Naive thymus-derived CD4-positive, alpha-beta T cell (primary cell): ENCODE measurements around the gene PRKN. TPM values are rescaled to one million over a fixed set of nuclear protein-coding genes. Genes with fewer than 3 reads are reported as not detected.

Experiments used
- ATAC-seq: fragments of 150-1000 bp; cut with Tn5 transposase; 2 replicates; pipeline ENCODE4 v1.10.0; 2021; ENCODE audit warnings: mild to moderate bottlenecking, moderate library complexity
- CTCF ChIA-PET: fragments of 350-600 bp; sonication (Branson Sonifier 250); formaldehyde crosslinking; loops from one replicate; lab custom pipeline; 2021; ENCODE audit warnings: antibody characterized with exemption; lab: Charles Lee
- POLR2A ChIA-PET: fragments of 350-600 bp; sonication (Branson Sonifier 250); formaldehyde crosslinking; loops from one replicate; lab custom pipeline; 2021; ENCODE audit warnings: antibody characterized with exemption, inconsistent platforms; lab: Charles Lee
- DNase-seq, 9 donors: peaks; one replicate each; pipeline versions ENCODE4 v3.0.0 to v3.0.0-alpha.2; 2020 to 2022; ENCODE audit warnings: mixed read lengths in 1 of 9
- H3K27ac ChIP-seq: one replicate; pipeline ENCODE4 v1.7.0; 2013; ENCODE audit warnings: mild to moderate bottlenecking, low read depth, low read length, moderate library complexity
- H3K27me3 ChIP-seq, 2 donors: one replicate each; pipeline ENCODE4 v1.7.0; 2013; ENCODE audit warnings: low read length in 2 of 2, mild to moderate bottlenecking in 2 of 2, moderate library complexity in 2 of 2; ENCODE audit not compliant: control insufficient read depth in 2 of 2, insufficient read depth in 2 of 2
- H3K36me3 ChIP-seq, 3 experiments: 1 replicate in 2 of 3; 2 replicates in 1 of 3; pipeline ENCODE4 v1.7.0; 2013; ENCODE audit warnings: low read length in 3 of 3, mild to moderate bottlenecking in 3 of 3, moderate library complexity in 1 of 3; ENCODE audit not compliant: insufficient read depth in 3 of 3, control insufficient read depth in 2 of 3
- H3K4me1 ChIP-seq, 2 donors: one replicate each; pipeline ENCODE4 v1.7.0; 2013; ENCODE audit warnings: low read length in 2 of 2, mild to moderate bottlenecking in 2 of 2, moderate library complexity in 1 of 2; ENCODE audit not compliant: control insufficient read depth in 2 of 2, insufficient read depth in 2 of 2
- H3K4me3 ChIP-seq: 2 replicates; pipeline ENCODE4 v1.7.0; 2013; ENCODE audit warnings: mild to moderate bottlenecking, low read length
- H3K9me3 ChIP-seq, 3 experiments: 1 replicate in 2 of 3; 2 replicates in 1 of 3; pipeline ENCODE4 v1.7.0; 2013; ENCODE audit warnings: low read length in 3 of 3; ENCODE audit not compliant: control insufficient read depth in 2 of 3
- H3K27ac Mint-ChIP-seq, 9 donors: one replicate each; pipeline ENCODE4 v1.8.0; 2020 to 2022; ENCODE audit warnings: mixed read lengths in 9 of 9, mild to moderate bottlenecking in 8 of 9, moderate library complexity in 5 of 9, inconsistent platforms in 2 of 9
- H3K27me3 Mint-ChIP-seq, 5 donors: one replicate each; pipeline ENCODE4 v1.8.0; 2021 to 2022; ENCODE audit warnings: mixed read lengths in 5 of 5, mild to moderate bottlenecking in 1 of 5
- H3K36me3 Mint-ChIP-seq, 5 donors: one replicate each; pipeline ENCODE4 v1.8.0; 2020 to 2022; ENCODE audit warnings: mixed read lengths in 5 of 5, mild to moderate bottlenecking in 3 of 5, inconsistent platforms in 1 of 5
- H3K4me1 Mint-ChIP-seq, 7 donors: one replicate each; pipeline ENCODE4 v1.8.0; 2020 to 2022; ENCODE audit warnings: mixed read lengths in 7 of 7, mild to moderate bottlenecking in 3 of 7, inconsistent platforms in 1 of 7
- H3K4me3 Mint-ChIP-seq, 10 donors: one replicate each; pipeline ENCODE4 v1.8.0; 2020 to 2022; ENCODE audit warnings: mild to moderate bottlenecking in 10 of 10, mixed read lengths in 10 of 10, moderate library complexity in 6 of 10, inconsistent platforms in 2 of 10
- H3K9me3 Mint-ChIP-seq, 11 donors: one replicate each; pipeline ENCODE4 v1.8.0; 2020 to 2022; ENCODE audit warnings: mixed read lengths in 11 of 11, mild to moderate bottlenecking in 4 of 11, inconsistent platforms in 1 of 11, moderate library complexity in 1 of 11
- intact Hi-C, 2 donors: fragments of 100-400 bp; cut with micrococcal nuclease; formaldehyde crosslinking; loops; one replicate each; pipeline ENCODE4 v1.15.1; 2023
- polyA plus RNA-seq, 2 donors: library from polyadenylated mRNA; unstranded; fragments of 300-500 nt; fragmentation: Illumina TruSeq; gene quantifications; one replicate each; pipeline ENCODE4 v1.2.3, GENCODE V29; 2021
- total RNA-seq, 6 experiments: library from RNA in 5 of 6; stranded (reverse) in 5 of 6; gene quantifications; 1 replicate in 5 of 6; 2 replicates in 1 of 6; pipeline ENCODE4 v1.2.3 and lab custom pipeline; 2021 to 2026

PRKN gene
- total and polyA plus RNA-seq, 7 experiments from 2014 or later: 0.44 to 10.3 (median 8.1) TPM

DNA sequence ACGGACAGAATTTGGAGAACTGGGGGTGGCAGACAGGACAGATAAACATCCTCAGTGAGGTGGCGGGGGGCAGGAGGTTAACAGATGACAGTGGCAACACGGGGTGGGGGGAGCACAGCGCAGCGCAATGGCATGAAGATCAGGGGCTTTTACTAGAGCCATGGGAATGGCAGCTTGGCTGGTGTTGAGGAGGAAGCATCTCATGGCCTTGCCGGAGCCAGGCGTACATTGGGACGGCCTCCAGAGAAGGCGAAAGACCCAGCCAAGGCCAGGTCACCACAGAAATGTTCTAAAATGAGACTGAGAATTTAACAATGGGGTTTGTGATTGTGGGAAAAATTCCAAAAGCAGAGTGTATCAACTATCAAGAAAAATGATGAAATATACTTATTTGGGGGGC is 173.0 kb downstream of the PRKN start:
- DNase-seq (no peak), ATAC-seq (no peak)
- no peaks in the 10 kb centered on the region for H3K27me3 Mint-ChIP-seq
- Histone ChIP-seq H3K9me3 (no peaks in the 10 kb centered on the region), H3K27ac (no peak overlapping the region), H3K4me1 (no peaks in the 10 kb centered on the region), H3K27me3 (no peaks in the 10 kb centered on the region), H3K36me3 (no peaks in the 10 kb centered on the region), H3K4me3 (no peak overlapping the region)
- ChIA-PET POLR2A (no interaction called here), CTCF (no interaction called here)
- H3K4me3 Mint-ChIP-seq: no peak overlapping the region
- peaks cover 0 to 3% (median 0%) of the 10 kb centered on the region in 7 donors for H3K4me1 Mint-ChIP-seq
- intact Hi-C loops: no loop called here
- H3K9me3 Mint-ChIP-seq: peaks cover 0 to 13% (median 3%) of the 10 kb centered on the region in 11 donors
- no peak overlapping the region for H3K27ac Mint-ChIP-seq
- peaks cover 0 to 42% (median 30%) of the 10 kb centered on the region in 5 donors for H3K36me3 Mint-ChIP-seq

DNA sequence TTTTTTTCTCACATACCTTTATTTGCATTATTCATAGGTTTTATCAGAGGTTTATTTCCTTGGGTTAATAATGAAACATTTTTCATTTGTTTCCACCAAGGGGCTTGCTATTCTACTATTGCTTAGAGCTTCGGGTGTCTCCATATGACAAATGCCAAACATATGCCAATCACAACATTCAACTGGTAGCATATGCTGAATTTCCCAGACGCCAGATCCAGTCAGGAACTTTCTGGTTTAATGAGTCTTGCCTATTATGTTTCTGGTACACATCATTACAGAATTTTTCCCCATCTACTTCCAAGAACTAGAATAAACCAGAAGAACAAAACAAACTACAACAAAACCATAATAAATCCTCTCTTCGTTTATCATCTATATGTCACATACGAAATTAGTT is 180.7 kb downstream of the PRKN start:
- Mint-ChIP-seq H3K27ac (no peak overlapping the region), H3K4me1 (peaks cover 0 to 3% (median 0%) of the 10 kb centered on the region in 7 donors), H3K27me3 (no peaks in the 10 kb centered on the region), H3K36me3 (peaks cover 0 to 26% (median 12%) of the 10 kb centered on the region in 5 donors), H3K4me3 (no peak overlapping the region), H3K9me3 (peaks cover 0 to 7% (median 0%) of the 10 kb centered on the region in 11 donors)
- Histone ChIP-seq H3K36me3 (no peaks in the 10 kb centered on the region), H3K27me3 (no peaks in the 10 kb centered on the region), H3K27ac (no peak overlapping the region), H3K9me3 (no peaks in the 10 kb centered on the region), H3K4me3 (no peak overlapping the region), H3K4me1 (no peaks in the 10 kb centered on the region)
- ChIA-PET POLR2A (no interaction called here), CTCF (no interaction called here)
- intact Hi-C loops: no loop called here
- ATAC-seq (no peak), DNase-seq (no peak)

DNA sequence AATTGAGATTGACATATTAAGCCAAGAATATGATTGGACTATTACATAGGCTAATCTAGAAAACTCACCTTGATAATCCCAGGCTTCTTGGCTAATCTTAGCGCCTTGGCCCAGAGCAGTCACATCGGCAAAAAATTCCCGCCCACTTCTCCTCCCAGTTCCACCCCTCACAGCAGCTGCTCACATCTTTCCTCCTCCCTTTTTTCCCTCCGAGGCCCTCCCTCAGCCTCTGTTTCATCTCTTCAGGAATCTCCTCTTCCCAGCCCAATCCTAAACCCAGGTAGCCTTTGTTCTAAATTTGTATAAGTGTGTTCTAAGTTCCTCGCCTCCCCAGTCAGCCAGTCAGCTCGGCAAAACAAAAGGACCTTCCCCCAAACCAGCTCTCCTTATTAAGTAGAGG is 184.3 kb downstream of the PRKN start:
- Mint-ChIP-seq H3K27me3 (no peaks in the 10 kb centered on the region), H3K4me3 (no peak overlapping the region), H3K36me3 (peaks cover 0 to 5% (median 0%) of the 10 kb centered on the region in 5 donors), H3K4me1 (peaks cover 0 to 3% (median 0%) of the 10 kb centered on the region in 7 donors), H3K9me3 (peaks cover 0 to 2% (median 0%) of the 10 kb centered on the region in 11 donors), H3K27ac (no peak overlapping the region)
- intact Hi-C loops: no loop called here
- no peaks in the 10 kb centered on the region for H3K36me3 ChIP-seq
- CTCF ChIA-PET: no interaction called here
- POLR2A ChIA-PET: no interaction called here
- no peak overlapping the region for H3K27ac ChIP-seq
- no peaks in the 10 kb centered on the region for H3K27me3 ChIP-seq
- no peaks in the 10 kb centered on the region for H3K4me1 ChIP-seq
- no peak for ATAC-seq
- no peaks in the 10 kb centered on the region for H3K9me3 ChIP-seq
- no peak overlapping the region for H3K4me3 ChIP-seq
- no peak for DNase-seq

DNA sequence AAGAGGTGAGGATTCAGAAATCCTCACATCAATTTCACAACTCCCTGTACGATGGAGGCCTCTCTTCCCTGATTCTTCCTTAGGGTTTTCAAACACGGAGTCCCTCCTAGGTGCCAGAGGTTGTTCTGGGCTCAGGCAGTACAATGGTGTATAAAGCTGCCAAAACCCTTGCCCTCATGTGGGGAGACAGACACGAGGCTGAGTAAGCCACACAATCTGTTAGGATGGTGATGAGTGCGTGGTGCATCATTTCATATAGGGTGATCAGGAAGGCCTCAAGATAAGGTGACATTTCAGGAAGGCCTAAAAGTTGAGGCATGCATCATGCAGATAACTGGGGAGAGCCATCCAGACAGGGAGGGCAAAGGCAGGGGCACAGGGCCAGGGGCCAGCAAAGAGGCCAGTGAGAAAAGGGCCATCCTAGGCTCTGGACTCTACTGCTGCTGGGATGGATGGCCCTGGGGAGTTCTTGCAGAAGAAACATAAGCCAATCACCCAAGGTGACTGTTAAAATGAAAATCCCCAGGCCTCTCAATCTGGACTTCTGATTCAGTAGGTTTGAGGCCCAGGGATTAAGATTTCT is 186.5 kb downstream of the PRKN start:
- H3K36me3 ChIP-seq: no peaks in the 10 kb centered on the region
- H3K9me3 Mint-ChIP-seq: peaks cover 0 to 2% (median 0%) of the 10 kb centered on the region in 11 donors
- ChIA-PET POLR2A (no interaction called here), CTCF (no interaction called here)
- peaks cover 0 to 3% (median 0%) of the 10 kb centered on the region in 7 donors for H3K4me1 Mint-ChIP-seq
- DNase-seq: no peak
- H3K27me3 ChIP-seq: no peaks in the 10 kb centered on the region
- no peak overlapping the region for H3K4me3 Mint-ChIP-seq
- H3K4me3 ChIP-seq: no peak overlapping the region
- H3K36me3 Mint-ChIP-seq: peaks cover 0 to 6% (median 0%) of the 10 kb centered on the region in 5 donors
- H3K27me3 Mint-ChIP-seq: no peaks in the 10 kb centered on the region
- H3K4me1 ChIP-seq: no peaks in the 10 kb centered on the region
- no peak for ATAC-seq
- H3K9me3 ChIP-seq: no peaks in the 10 kb centered on the region
- H3K27ac Mint-ChIP-seq: no peak overlapping the region
- H3K27ac ChIP-seq: no peak overlapping the region
- intact Hi-C loops: no loop called here

DNA sequence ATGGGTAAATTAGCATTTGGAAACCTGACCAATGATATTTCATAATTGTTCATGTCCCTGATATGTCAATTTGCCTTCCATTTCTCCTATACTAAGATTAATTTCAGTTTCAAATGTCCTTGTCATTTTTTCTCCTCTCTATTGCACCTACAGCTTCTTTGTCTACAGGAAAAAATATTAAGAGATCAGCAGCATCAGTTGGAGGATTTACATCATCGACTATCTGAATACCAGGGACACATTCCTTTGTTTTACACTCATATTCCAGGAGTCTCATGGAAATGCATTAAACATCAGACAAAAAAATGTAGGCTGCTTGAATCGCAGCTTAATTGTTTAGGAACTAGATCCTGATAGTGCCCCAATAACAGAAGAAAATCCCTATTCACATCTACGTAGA is 188.2 kb downstream of the PRKN start:
- H3K4me3 ChIP-seq: no peak overlapping the region
- no peaks in the 10 kb centered on the region for H3K36me3 ChIP-seq
- peaks cover 0 to 3% (median 0%) of the 10 kb centered on the region in 7 donors for H3K4me1 Mint-ChIP-seq
- DNase-seq (no peak), ATAC-seq (no peak)
- peaks cover 0 to 2% (median 0%) of the 10 kb centered on the region in 11 donors for H3K9me3 Mint-ChIP-seq
- H3K9me3 ChIP-seq: no peaks in the 10 kb centered on the region
- CTCF ChIA-PET: no interaction called here
- H3K27ac ChIP-seq: no peak overlapping the region
- no peak overlapping the region for H3K27ac Mint-ChIP-seq
- peaks cover 0 to 6% (median 0%) of the 10 kb centered on the region in 5 donors for H3K36me3 Mint-ChIP-seq
- intact Hi-C loops: no loop called here
- H3K27me3 ChIP-seq: no peaks in the 10 kb centered on the region
- H3K4me3 Mint-ChIP-seq: no peak overlapping the region
- no peaks in the 10 kb centered on the region for H3K27me3 Mint-ChIP-seq
- no peaks in the 10 kb centered on the region for H3K4me1 ChIP-seq
- POLR2A ChIA-PET: no interaction called here

DNA sequence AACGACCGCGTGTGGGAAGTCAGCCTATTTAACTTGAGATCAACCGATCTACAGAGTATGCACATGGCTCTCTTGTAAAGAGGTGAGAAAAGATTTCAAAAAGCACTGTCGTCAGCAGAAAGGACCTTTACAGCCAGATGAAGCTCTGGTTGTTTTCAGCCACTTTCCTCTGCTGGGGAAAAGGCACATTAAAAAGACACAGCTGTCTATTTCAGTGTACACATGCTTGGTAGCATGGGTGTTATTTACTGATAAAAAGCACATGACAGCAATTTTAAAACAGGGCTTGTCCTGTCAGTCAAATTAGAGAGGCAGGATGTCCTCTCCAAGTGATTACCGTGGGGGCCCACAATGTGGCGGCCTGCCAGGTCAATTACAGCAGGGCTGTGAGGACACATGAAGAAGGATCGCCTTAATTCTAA is 188.9 kb downstream of the PRKN start:
- H3K9me3 Mint-ChIP-seq: peaks cover 0 to 2% (median 0%) of the 10 kb centered on the region in 11 donors
- intact Hi-C loops: no loop called here
- ATAC-seq (no peak), DNase-seq (no peak)
- peaks cover 0 to 6% (median 0%) of the 10 kb centered on the region in 5 donors for H3K36me3 Mint-ChIP-seq
- Histone ChIP-seq H3K9me3 (no peaks in the 10 kb centered on the region), H3K36me3 (no peaks in the 10 kb centered on the region), H3K4me1 (no peaks in the 10 kb centered on the region), H3K27me3 (no peaks in the 10 kb centered on the region), H3K4me3 (no peak overlapping the region), H3K27ac (no peak overlapping the region)
- ChIA-PET CTCF (no interaction called here), POLR2A (no interaction called here)
- H3K27ac Mint-ChIP-seq: no peak overlapping the region
- H3K4me3 Mint-ChIP-seq: no peak overlapping the region
- H3K27me3 Mint-ChIP-seq: no peaks in the 10 kb centered on the region
- H3K4me1 Mint-ChIP-seq: peaks cover 0 to 3% (median 0%) of the 10 kb centered on the region in 7 donors

DNA sequence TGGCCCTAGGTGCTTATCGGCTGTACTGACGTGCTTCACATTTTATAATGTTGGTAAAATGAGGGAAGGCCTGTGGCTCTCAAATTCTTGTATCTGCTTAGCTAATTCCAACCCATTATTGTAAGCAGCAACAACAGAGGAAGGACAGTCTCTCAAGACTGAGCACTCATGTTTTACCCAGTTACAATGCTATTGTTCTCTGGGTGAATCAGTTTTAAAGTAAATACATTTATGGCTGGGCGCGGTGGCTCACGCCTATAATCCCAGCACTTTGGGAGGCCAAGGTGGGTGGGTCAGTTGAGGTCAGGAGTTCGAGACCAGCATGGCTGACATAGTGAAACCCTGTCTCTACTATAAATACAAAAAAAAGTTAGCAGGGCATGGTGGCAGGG is 194.6 kb downstream of the PRKN start:
- CTCF ChIA-PET: no interaction called here
- H3K27me3 ChIP-seq: no peaks in the 10 kb centered on the region
- H3K9me3 ChIP-seq: no peaks in the 10 kb centered on the region
- H3K27me3 Mint-ChIP-seq: no peaks in the 10 kb centered on the region
- peaks cover 0 to 14% (median 0%) of the 10 kb centered on the region in 5 donors for H3K36me3 Mint-ChIP-seq
- no peak overlapping the region for H3K27ac Mint-ChIP-seq
- no peak overlapping the region for H3K27ac ChIP-seq
- no peak overlapping the region for H3K4me3 ChIP-seq
- no peaks in the 10 kb centered on the region for H3K4me1 Mint-ChIP-seq
- DNase-seq (no peak), ATAC-seq (no peak)
- no peak overlapping the region for H3K4me3 Mint-ChIP-seq
- intact Hi-C loops: no loop called here
- peaks cover 0 to 2% (median 0%) of the 10 kb centered on the region in 11 donors for H3K9me3 Mint-ChIP-seq
- no peaks in the 10 kb centered on the region for H3K4me1 ChIP-seq
- POLR2A ChIA-PET: no interaction called here
- H3K36me3 ChIP-seq: no peaks in the 10 kb centered on the region
